Middle frontal gyrus (tissue), 1 donor: ENCODE measurements around the gene UBTD1.
"Not testable (repeated sequence)": the region's sequence is repeated elsewhere in the genome, so short reads cannot be mapped to it uniquely, and the experiment has no call there.

Source experiments
- DNase-seq: peaks from one replicate; pipeline ENCODE4 v3.0.0-alpha.2; 2015; ENCODE audit warnings: low spot score; ENCODE audit errors: extremely low spot score

The UBTD1 gene

DNA sequence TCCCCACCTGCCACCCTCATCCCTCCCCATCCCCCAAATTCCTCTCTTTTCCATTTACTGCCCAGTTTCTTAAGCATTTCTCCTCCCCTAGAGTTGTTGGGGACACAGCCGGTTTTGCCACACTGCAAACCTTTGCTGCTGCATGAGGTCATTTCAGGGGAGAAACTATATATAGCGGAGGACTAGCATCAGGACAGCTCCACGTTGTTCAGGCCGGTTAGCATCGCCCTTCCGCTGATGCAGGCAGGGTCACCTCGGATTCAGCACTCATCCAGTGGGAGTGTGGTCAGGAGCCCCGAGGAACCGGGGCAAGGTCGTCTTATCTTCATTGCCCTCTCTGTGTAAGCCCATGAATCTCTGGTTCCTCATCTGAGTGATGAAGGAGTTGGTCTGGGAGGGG lies 15.6 kb downstream of the UBTD1 start:
- DNase-seq: no peak

DNA sequence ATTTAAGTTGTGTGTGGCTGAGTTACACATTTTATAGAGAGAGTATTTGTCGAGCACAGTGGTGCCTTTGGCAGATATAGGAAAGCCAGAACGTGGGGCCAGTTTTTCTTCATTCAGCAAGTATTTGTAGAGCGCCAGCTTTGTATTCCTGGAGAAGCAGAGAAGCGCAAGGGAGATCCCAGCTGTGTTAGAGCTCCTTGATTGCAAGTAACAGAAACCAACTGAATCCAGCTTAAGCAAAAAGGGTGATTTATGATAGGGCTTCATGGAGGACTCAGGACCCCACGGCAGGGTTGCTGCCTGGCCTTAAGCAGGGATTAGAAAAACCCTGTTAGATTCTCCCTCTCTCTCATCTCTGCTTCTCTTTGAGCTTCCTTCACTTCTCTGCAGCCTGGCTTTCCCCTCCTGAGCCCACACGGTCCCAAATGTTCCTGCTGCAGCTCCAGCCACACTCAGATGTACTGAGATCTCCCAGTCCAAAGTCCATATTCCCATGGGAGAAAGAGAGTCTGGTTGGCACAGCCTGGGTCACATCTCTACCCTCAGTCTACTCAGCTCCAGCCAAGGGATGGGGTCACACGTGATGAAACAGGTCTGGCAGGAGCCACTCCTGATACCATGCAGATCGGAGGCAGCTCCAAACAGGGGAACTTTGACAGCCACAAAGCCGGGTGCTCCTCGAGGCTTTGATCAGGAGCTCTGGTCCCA lies 16.7 kb downstream of the UBTD1 start:
- no peak for DNase-seq

DNA sequence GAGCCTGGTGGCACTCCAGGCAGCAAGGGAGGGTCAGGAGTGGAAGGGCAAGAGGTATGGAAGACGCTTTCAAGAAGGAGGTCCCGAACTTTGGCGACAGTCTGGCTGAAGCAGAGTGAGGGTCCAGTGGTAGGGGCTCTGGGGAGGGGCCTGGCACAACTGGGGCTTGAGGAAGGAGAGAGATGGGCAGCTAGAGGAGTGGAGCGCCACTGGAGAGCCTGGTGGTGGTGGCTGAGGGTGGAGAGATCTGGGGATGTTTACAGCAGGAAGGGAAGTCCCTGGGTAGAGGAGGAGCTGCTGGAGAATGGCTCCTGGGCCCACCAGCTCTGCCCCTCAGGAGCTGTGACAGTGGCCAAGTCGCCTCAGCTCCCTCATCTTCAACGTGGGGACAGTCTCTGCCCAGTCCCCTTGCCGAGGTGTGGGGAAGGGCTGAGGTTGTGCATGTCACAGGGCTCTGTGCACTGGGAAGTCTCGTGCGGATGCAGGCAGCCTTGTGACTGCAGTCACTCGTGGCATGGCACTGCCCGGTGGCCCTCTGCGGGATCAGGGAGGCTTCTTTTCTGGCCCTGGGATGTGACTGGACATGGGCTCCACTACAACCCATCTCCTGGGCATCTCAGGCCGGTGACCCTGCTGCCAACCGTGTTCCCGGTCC lies 18.5 kb downstream of the UBTD1 start:
- no peak for DNase-seq

GRCh38 chr10:97517778-97518300 lies 19.1 kb downstream of the UBTD1 start:
- no peak for DNase-seq

DNA sequence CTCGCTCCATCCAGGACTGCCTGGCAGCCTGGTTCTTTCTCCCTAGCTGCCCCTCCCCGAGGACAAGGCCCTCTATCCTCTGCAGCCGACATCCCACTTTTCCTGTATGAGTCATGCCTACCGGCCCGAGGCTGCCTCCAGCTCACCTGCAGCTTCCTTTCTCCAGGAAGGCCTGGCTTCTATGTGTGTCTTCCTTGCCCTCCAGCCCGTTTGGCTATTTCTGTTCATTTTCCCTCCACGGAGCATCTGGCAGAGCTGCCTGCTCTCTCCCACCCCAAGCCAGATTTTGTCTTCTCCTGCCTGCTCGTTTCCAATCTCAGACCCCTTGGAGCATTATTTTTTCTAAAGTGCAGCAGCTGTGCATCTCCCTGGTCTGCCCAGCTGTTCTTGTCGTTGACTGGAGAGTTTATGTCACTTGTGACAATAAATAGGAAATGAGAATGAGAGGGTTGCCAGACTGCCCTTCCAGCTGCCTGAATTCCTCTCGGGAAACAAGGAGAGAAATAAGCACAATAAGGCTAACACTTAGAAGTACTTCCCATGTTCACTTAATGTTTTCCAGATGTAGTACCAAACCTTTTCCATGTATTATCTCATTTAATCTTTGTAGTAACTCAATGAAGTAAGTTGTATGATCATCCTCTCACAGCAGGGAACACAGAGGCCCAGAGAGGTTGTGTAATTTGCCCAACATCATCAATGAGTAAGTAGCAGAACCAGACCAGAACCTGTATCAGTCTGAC lies 19.7 kb downstream of the UBTD1 start:
- no peak for DNase-seq

DNA sequence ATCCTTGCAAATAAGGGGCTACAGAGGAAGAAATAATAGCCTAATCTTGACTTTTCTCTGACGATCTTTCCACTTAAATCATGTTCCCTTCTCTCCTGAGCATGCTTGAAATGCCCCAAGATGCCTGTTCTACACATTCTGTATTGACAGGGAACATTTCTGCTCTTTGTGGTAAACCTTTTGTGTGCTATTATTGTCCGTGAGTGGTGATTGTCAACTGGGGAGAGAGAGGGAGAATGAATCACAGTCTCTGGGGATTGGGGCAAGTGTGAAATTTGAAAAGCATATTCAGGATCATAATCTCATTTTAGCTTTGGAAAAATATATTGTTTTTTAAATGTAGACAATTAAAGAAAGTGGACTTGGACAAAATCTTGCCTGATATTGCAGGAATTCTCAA lies 20.6 kb downstream of the UBTD1 start:
- no peak for DNase-seq

DNA sequence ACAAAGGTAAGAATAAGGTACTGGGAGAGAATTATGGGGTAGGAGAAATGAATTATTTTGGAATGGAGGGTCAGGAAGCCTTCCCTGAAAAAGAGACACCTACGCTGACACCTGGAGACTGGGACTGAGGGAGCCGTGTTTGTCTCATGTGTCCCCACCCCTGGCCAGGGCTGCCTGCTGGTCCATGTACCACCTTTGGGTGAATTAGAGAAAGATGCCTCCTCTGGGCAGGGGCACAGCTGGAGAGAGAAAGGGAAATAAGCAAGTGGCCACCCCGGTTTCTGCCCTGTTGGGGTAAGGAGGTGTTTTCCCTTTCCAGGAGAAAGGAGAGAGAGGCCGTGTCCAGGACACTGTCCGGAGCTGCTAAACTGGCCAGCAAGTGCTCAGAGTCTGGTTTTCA lies 21.8 kb downstream of the UBTD1 start:
- DNase-seq: no peak

DNA sequence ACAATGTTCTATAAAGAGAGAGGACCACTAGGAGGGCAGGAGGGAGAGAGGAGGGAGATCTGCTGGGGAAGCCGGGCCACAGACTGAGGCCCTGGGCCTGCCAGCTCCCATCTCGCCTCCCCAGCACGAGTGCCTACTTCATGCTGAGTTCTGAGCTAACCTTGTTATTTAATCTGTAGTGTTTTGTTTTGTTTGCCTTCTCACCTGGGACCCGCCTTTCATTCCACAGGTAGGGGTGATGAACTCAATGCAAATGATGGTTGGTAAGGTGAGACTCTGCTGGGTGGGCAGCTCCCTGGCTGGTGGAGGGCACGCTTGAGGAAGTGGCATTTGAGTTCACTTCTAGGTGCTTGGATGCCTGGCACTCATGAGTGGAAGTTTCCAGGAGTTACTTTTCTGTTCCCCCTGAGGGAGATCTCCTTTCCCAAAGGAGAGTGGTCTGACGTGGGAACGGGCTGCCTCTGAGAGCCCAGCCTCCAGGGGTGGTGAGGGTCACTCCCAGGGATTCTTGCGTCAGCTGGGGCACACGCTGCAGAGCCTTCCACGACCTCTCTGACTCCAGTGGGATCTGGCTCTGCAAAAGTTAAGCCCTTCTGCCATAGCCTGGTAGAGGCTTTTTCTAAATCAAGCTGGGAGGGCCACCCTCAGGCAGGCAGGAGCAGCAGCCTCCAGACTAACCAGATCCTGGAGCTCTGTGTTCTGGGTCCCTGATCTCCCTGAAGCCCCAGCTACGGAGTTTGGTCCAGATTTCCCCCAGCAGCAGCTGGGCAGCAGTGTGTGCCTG lies 22.4 kb downstream of the UBTD1 start:
- no peak for DNase-seq

GRCh38 chr10:97522071-97522470 lies 23.3 kb downstream of the UBTD1 start:
- no peak for DNase-seq

- DNase-seq: no peak
Measured at GRCh38 chr10:97522937-97523336, 24.2 kb downstream of the UBTD1 start.

DNA sequence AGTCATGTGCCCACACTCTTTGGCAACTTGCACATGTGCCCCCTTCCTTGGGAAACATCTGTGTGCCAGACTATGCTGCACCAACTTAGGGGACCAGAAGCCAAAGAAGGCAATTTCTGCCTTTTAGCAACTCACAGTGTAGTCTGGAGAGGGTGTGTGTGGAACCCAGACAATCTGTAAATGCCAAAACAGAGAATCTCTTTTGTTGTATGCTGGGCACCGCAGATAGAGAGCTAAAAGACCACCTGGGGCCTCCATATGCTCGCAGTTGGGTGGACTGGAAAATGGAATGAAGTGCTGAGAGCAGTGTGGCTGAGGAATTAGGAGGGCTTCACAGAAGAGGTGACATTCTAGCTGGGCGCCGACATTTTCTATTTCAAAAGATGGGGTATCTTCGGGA lies 26.4 kb downstream of the UBTD1 start:
- no peak for DNase-seq

DNA sequence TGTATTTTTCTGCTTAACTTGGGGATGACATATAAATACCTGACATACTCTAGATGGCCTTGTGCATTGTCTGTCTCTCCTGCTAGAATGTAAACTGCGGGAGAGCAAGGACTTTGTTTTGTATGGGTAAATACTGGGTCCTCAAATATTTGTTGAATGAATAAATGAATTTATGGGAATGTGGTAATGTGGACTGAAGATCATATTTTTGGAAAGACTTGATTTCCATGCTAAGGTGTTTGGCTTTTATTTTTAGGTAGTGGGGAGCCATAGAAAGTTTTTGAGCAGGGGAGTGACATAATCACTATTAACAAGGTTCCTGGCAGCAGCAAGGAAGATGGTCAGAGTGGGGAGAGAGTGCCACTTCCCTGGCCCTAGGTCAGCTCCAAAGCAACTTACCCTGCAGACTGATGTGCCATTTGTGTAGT lies 27.0 kb downstream of the UBTD1 start:
- no peak for DNase-seq

- DNase-seq: not testable (repeated sequence)
Measured at GRCh38 chr10:97528876-97529275, 30.2 kb downstream of the UBTD1 start.

- DNase-seq: no peak
Measured at GRCh38 chr10:97529685-97530465, 31.2 kb downstream of the UBTD1 start.

DNA sequence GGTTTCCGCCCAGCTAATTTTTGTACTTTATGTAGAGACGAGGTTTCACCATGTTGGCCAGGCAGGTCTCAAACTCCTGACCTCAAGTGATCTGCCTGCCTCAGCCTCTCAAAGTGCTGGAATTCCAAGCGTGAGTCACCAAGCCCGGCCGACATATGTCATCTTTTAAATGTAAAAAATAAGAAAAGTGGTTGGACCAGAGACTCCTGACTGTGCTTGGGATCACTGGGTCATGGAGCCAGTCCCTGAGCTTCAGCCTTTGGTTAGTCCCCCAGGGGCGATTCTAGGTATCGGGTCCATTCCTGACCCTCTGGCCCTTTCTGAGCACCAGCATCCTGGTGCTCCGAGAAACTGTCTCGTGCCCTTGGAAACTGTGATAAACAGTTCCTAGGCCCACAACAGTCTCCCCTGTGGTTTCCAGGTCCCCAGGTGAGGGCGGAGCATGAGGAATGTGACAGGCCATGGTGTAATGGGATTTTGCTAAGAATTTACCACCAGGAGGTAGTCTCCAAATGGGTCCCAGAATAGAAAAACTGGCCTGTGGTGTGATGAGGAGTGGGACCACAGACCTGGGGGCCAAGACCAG lies 32.8 kb downstream of the UBTD1 start:
- DNase-seq: no peak

DNA sequence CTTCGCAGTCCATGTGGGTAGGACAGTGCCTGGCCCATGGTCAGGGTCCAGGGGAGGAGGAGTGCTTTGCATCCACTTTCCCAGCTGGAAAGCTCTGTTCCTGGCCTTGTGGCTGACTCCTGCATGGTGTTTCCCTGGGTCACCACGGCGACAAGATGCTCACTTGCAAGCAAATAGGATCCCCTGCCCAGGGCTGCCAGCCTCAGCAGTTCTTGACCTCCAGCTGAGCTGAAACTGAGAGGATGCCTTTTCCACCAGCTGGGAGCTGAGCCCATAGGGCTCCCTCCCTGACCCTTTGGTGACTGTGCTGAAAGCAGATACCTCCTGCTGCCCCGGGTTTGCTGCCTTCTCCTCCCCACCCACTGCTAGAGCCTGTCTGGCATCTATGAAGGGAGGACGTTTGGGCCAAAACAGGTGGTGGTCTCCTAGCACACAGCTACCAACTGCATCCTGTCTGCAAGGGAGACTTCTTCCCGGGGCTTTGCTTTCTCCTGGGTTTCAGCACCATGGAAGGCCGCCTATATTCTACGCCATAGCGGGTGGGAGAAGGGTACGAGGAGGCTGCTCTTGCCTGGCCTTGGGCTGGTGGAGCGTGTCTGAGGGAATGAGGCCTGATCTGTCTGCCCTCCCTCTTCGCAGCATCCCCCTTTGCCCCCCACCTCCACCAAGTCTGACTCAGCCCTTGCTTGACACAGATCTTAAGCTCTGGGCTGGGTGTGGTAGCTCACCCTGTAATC lies 34.4 kb downstream of the UBTD1 start:
- DNase-seq: no peak

- DNase-seq: no peak
Measured at GRCh38 chr10:97533888-97534287, 35.2 kb downstream of the UBTD1 start.

DNA sequence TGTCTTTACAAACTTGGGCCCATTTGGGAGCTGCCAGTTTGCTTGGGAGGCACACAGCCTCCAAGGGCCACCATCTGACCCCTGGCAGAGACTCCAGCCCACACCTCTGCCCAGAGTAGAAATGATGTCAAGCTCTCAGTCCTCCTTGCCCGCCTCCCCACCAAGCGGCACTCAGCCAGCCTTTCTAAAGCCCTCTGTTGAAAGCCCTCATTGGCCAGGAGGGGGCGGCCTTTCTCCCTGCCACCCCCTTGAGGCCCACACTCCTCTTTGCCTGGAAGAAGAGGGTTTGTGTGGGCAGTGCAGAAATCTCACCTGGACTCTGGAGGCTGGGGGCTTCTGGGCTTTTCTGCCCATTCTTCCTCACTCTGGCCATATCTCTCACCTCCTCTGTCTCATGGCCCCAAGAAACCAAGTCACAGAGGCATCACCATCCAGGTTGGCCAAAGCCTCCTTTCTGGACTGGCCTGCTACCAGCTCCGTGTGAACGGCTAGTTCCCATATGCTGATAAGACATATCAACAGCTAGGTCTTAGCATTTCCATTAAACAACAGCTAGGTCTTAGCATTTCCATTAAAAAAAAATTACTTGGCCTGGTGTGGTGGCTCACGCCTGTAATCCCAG lies 36.1 kb downstream of the UBTD1 start:
- DNase-seq: no peak

DNA sequence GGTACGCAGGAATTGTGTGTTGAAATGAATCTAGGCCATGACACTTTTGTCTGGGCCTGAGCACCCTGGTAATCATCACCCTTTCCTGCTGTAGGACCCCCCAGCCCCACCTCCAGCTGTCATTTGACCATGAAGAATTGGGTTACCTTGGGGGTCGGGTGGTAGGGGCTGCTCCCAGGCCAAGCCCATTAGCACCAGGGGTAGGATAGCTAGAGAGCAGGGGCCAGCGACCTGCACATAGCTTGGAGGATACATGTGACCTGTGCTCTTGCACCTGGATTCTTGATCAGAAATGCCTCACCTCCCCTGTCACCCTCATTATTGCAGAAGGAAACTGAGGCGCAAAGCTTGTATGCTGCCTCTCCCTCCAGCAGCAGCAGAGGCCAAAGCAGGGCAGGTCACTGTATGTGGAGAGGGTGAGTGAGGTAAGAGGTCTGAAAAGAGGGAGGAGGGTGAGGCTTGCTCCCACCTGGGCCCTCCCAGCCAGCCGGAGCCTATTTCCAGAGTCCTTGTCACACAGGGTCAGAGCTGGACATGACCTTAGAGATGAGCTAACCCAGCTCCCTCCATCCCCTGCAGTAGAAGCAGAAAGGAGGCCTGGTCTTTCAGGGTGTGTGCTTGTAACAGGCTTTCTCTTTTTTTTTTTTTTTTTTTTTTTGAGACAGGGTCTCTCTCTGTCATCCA lies 38.6 kb downstream of the UBTD1 start:
- DNase-seq: no peak
